HCT116 (cell line): ENCODE measurements around the gene ANXA2. TPM values are rescaled to one million over a fixed set of nuclear protein-coding genes. Genes with fewer than 3 reads are reported as not detected.

Experiments
- ATAC-seq: fragments of 200-7000 bp; cut with Tn5 transposase; 2 replicates; pipeline ENCODE4 v1.9.1; 2020; ENCODE audit warnings: mild to moderate bottlenecking, moderate library complexity
- BruUV-seq: library from RNA; stranded (reverse); fragments of 400-500 nt; replicated peaks from 2 replicates; lab custom pipeline; 2021; lab: Mats Ljungman, UMichigan
- CTCF ChIA-PET: fragments of 300-600 bp; sonication (Branson Sonifier 250); formaldehyde crosslinking; loops from one replicate; lab custom pipeline; 2021; ENCODE audit warnings: antibody characterized with exemption; lab: Charles Lee
- POLR2A ChIA-PET: fragments of 300-600, 350-600 bp; sonication (Branson Sonifier 250); formaldehyde crosslinking; loops from one replicate; lab custom pipeline; 2021; ENCODE audit warnings: antibody characterized with exemption; lab: Charles Lee
- RAD21 ChIA-PET, 2 experiments: fragments of 300-600 bp; sonication (Branson Sonifier 250); formaldehyde crosslinking; loops; one replicate each; lab custom pipeline; 2023; ENCODE audit warnings: low total read pairs in 2 of 2; ENCODE audit not compliant: uncharacterized antibody in 2 of 2, unreplicated experiment in 2 of 2, low non-redundant PET in 1 of 2; lab: Charles Lee
- DNase-seq: peaks from one replicate; pipeline ENCODE4 v3.0.0-alpha.2; 2010; ENCODE audit warnings: low read depth, low spot score
- H2AFZ ChIP-seq: fragments of 200-600 bp; shearing (Covaris generic), sonication (generic); 2 replicates; pipeline ENCODE4 v1.6.1; 2017; ENCODE audit warnings: low read depth, mixed run types, mixed read lengths, antibody characterized with exemption, low read length; ENCODE audit not compliant: poor library complexity, severe bottlenecking
- H3K27ac ChIP-seq: 2 replicates; pipeline ENCODE4 v1.5.1; 2012; ENCODE audit warnings: low read depth, low read length
- H3K27me3 ChIP-seq: fragments of 200-600 bp; sonication (generic); 2 replicates; pipeline ENCODE4 v1.6.1; 2016; ENCODE audit warnings: mixed run types, low read length, mixed read lengths; ENCODE audit not compliant: insufficient read depth
- H3K36me3 ChIP-seq, 2 experiments: fragments of 200-500 bp in 1 of 2; fragments of 200-600 bp in 1 of 2; sonication (Bioruptor generic) in 1 of 2; sonication (generic) in 1 of 2; 2 replicates each; pipeline versions ENCODE4 v1.5.1 to v1.6.1; 2014 to 2016; ENCODE audit warnings: low read length in 2 of 2, inconsistent platforms in 1 of 2, mixed read lengths in 1 of 2, mixed run types in 1 of 2; ENCODE audit not compliant: insufficient read depth in 2 of 2, control insufficient read depth in 1 of 2
- H3K4me1 ChIP-seq, 2 experiments: fragments of 200-600 bp in 1 of 2; sonication (generic) in 1 of 2; 2 replicates each; pipeline versions ENCODE4 v1.5.1 to v1.6.1; 2012 to 2017; ENCODE audit warnings: low read length in 2 of 2, inconsistent platforms in 1 of 2, mild to moderate bottlenecking in 1 of 2, mixed read lengths in 1 of 2, mixed run types in 1 of 2, moderate library complexity in 1 of 2; ENCODE audit not compliant: insufficient read depth in 2 of 2, control insufficient read depth in 1 of 2
- H3K4me2 ChIP-seq: fragments of 200-600 bp; sonication (generic); 2 replicates; pipeline ENCODE4 v1.6.1; 2017; ENCODE audit warnings: mixed run types, low read length, mixed read lengths
- H3K4me3 ChIP-seq, 2 experiments: fragments of 200-600 bp in 1 of 2; sonication (generic) in 1 of 2; replicated peaks in 1 of 2; 2 replicates each; pipeline ENCODE4 v1.5.1; 2011 to 2016; ENCODE audit warnings: low read length in 2 of 2, control low read depth in 1 of 2, low read depth in 1 of 2, mild to moderate bottlenecking in 1 of 2, mixed read lengths in 1 of 2, mixed run types in 1 of 2
- H3K79me2 ChIP-seq: fragments of 200-600 bp; sonication (generic); 2 replicates; pipeline ENCODE4 v1.6.1; 2017; ENCODE audit warnings: mild to moderate bottlenecking, mixed run types, low read length, moderate library complexity, mixed read lengths; ENCODE audit not compliant: insufficient read depth
- H3K9ac ChIP-seq: fragments of 200-600 bp; sonication (generic); 2 replicates; pipeline ENCODE4 v1.6.1; 2016; ENCODE audit warnings: low read length, mixed read lengths
- H3K9me2 ChIP-seq: fragments of 200-600 bp; sonication (generic), shearing (Covaris generic); 2 replicates; pipeline ENCODE4 v1.6.1; 2017; ENCODE audit warnings: mixed run types, mild to moderate bottlenecking, moderate library complexity; ENCODE audit not compliant: insufficient read depth
- H3K9me3 ChIP-seq, 2 experiments: fragments of 200-500 bp in 1 of 2; fragments of 200-600 bp in 1 of 2; sonication (Bioruptor generic) in 1 of 2; sonication (generic) in 1 of 2; 2 replicates each; pipeline ENCODE4 v1.6.1; 2014 to 2017; ENCODE audit warnings: low read length in 2 of 2, mixed read lengths in 2 of 2, inconsistent platforms in 1 of 2, low read depth in 1 of 2, mild to moderate bottlenecking in 1 of 2, mixed run types in 1 of 2, moderate library complexity in 1 of 2; ENCODE audit not compliant: control insufficient read depth in 1 of 2, insufficient read depth in 1 of 2
- H4K20me1 ChIP-seq: fragments of 200-600 bp; sonication (generic), shearing (Covaris generic); 2 replicates; pipeline ENCODE4 v1.6.1; 2017; ENCODE audit warnings: mixed run types, mild to moderate bottlenecking, moderate library complexity; ENCODE audit not compliant: insufficient read depth
- CTCF ChIP-seq, 3 experiments: fragments of 200-600 bp in 1 of 3; sonication (generic) in 1 of 3; IDR thresholded peaks in 2 of 3; conservative IDR thresholded peaks in 1 of 3; 2 replicates each; pipeline ENCODE4 v1.5.1; 2012 to 2017; ENCODE audit warnings: low read depth in 2 of 3, low read length in 2 of 3, antibody characterized with exemption in 1 of 3, borderline replicate concordance in 1 of 3, control low read depth in 1 of 3, mild to moderate bottlenecking in 1 of 3, mixed read lengths in 1 of 3, mixed run types in 1 of 3, moderate library complexity in 1 of 3; ENCODE audit not compliant: insufficient read depth in 1 of 3
- EGR1 ChIP-seq: IDR thresholded peaks from 2 replicates; pipeline ENCODE4 v1.6.1; 2012; ENCODE audit warnings: low read depth
- ELF1 ChIP-seq: IDR thresholded peaks from 2 replicates; pipeline ENCODE4 v1.6.1; 2012; ENCODE audit warnings: low read depth, borderline replicate concordance
- EZH2 ChIP-seq: fragments of 200-600 bp; sonication (generic); IDR thresholded peaks from 2 replicates; pipeline ENCODE4 v1.6.1; 2017; ENCODE audit warnings: antibody characterized with exemption, mixed run types
- EZH2phosphoT487 ChIP-seq: fragments of 200-600 bp; IDR thresholded peaks from 2 replicates; pipeline ENCODE4 v1.6.1; 2018; ENCODE audit warnings: antibody characterized with exemption, borderline replicate concordance
- JUND ChIP-seq: IDR thresholded peaks from 2 replicates; pipeline ENCODE4 v1.6.1; 2012
- POLR2AphosphoS5 ChIP-seq: IDR thresholded peaks from 2 replicates; pipeline ENCODE4 v1.6.1; 2011; ENCODE audit warnings: mild to moderate bottlenecking, low read depth, low read length, moderate library complexity
- RAD21 ChIP-seq: IDR thresholded peaks from 2 replicates; pipeline ENCODE4 v1.6.1; 2012; ENCODE audit warnings: low read depth, mild to moderate bottlenecking
- TCF7L2 ChIP-seq: IDR thresholded peaks from 2 replicates; pipeline ENCODE4 v1.7.0; 2011; ENCODE audit warnings: borderline replicate concordance, inconsistent platforms; ENCODE audit not compliant: insufficient read depth, insufficient read length; ENCODE audit errors: extremely low read depth
- YY1 ChIP-seq: IDR thresholded peaks from 2 replicates; pipeline ENCODE4 v1.6.1; 2011; ENCODE audit warnings: low read length, low read depth, moderate library complexity, mild to moderate bottlenecking; ENCODE audit not compliant: insufficient replicate concordance; ENCODE audit errors: extremely low read depth
- ZBTB33 ChIP-seq: IDR thresholded peaks from 2 replicates; pipeline ENCODE4 v1.6.1; 2011; ENCODE audit warnings: mild to moderate bottlenecking, low read length, moderate library complexity; ENCODE audit not compliant: insufficient replicate concordance; ENCODE audit errors: extremely low read depth
- ZNF274 ChIP-seq: fragments of 200-500 bp; sonication (Bioruptor generic); IDR thresholded peaks from 2 replicates; pipeline ENCODE4 v1.6.1; 2014; ENCODE audit warnings: mild to moderate bottlenecking, low read depth, low read length, inconsistent platforms
- intact Hi-C: fragments of 100-400 bp; cut with micrococcal nuclease; formaldehyde crosslinking; loops from 2 replicates; pipeline ENCODE4 v1.10.0; 2022
- total RNA-seq: library from RNA; stranded (reverse); gene quantifications from one replicate; pipeline ENCODE4 v1.2.1, GENCODE V29; 2021; ENCODE audit not compliant: unreplicated experiment
- TF ChIP-seq, protein P1 (sequence below): IDR thresholded peaks from 2 replicates; pipeline ENCODE4 v1.6.1; 2012
- TF ChIP-seq, protein P2 (sequence below): IDR thresholded peaks from 2 replicates; pipeline ENCODE4 v1.6.1; 2012

ANXA2 gene
- total RNA-seq, 1 experiment from 2014 or later, result 1,298 TPM

GRCh38 chr15:60318216-60318867, 79.4 kb downstream of the ANXA2 start (continued):
- TF ChIP-seq ZBTB33 (no peak), JUND (no peak)

DNA sequence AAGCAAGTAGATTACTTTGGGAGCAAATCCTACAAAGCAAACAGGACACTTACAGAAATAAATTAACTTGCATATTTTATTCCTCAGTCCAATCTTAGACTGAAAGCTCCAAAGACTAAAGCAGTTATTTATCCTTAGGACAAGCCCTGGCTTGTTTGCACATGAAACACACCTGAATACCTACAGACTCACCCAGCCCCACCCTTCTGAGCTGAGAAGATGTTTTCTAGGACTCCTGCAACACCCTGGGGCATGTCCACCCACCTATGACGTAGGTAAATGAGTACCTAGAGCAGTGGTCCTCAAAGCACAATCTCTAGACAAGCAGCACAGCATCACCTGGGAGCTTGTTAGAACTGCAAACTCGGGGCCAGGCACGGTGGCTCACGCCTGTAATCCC, 80.8 kb downstream of the ANXA2 start:
- Histone ChIP-seq H3K27me3 (no peaks in the 10 kb centered on the region; the same call in 1 of the 2 replicates), H3K4me2 (no peak overlapping the region), H3K36me3 (no peaks in the 10 kb centered on the region), H3K79me2 (no peaks in the 10 kb centered on the region), H4K20me1 (no peaks in the 10 kb centered on the region), H3K4me3 (no peak overlapping the region), H3K9me3 (no peaks in the 10 kb centered on the region), H2AFZ (no peak overlapping the region), H3K9ac (no peak overlapping the region), H3K4me1 (peaks cover 0 to 4% of the 10 kb centered on the region in 2 experiments; a peak in 1 of 4 replicates), H3K9me2 (no peaks in the 10 kb centered on the region), H3K27ac (no peak overlapping the region)
- no TSS peak for BruUV-seq
- ATAC-seq (no peak), DNase-seq (no peak)
- RAD21 ChIA-PET, result no interaction called here
- CTCF ChIA-PET, result no interaction called here
- intact Hi-C loops, result no loop called here
- POLR2A ChIA-PET, result no interaction called here
- TF ChIP-seq, protein P1, sequence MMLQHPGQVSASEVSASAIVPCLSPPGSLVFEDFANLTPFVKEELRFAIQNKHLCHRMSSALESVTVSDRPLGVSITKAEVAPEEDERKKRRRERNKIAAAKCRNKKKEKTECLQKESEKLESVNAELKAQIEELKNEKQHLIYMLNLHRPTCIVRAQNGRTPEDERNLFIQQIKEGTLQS, result no peak
- TF ChIP-seq RAD21 (no peak), TCF7L2 (no peak), CTCF (IDR thresholded peaks at IDR 0.05 in 2 of 3, conservative IDR thresholded peaks at IDR 0.05 in 1 of 3; ENCODE audit: borderline replicate concordance in 1 of 3, insufficient read depth in 1 of 3, low read depth in 2 of 3, low read length in 2 of 3) (no peak), EZH2phosphoT487 (no peak), YY1 (no peak), ZNF274 (no peak), ELF1 (no peak), EZH2 (no peak), EGR1 (no peak), POLR2AphosphoS5 (no peak), ZBTB33 (no peak)
- TF ChIP-seq, protein P2, sequence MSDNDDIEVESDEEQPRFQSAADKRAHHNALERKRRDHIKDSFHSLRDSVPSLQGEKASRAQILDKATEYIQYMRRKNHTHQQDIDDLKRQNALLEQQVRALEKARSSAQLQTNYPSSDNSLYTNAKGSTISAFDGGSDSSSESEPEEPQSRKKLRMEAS, result no peak
